Spinal cord (tissue), 10 donors: Measurements from ENCODE around the gene RHOH. TPM values are rescaled to one million over a fixed set of nuclear protein-coding genes. Genes with fewer than 3 reads are reported as not detected.

Experiments used
- DNase-seq, 6 donors: peaks; one replicate each; pipeline versions ENCODE4 v3.0.0 to v3.0.0-alpha.2; 2013 to 2015; ENCODE audit warnings: low spot score in 6 of 6, low read depth in 4 of 6
- H3K27ac ChIP-seq: one replicate; pipeline ENCODE4 v1.5.1; 2013; ENCODE audit warnings: low read depth, low read length, control low read depth
- H3K27me3 ChIP-seq: one replicate; pipeline ENCODE4 v1.6.1; 2013; ENCODE audit warnings: low read length; ENCODE audit not compliant: control insufficient read depth, insufficient read depth
- H3K36me3 ChIP-seq: one replicate; pipeline ENCODE4 v1.6.1; 2013; ENCODE audit warnings: low read length; ENCODE audit not compliant: control insufficient read depth, insufficient read depth
- H3K4me1 ChIP-seq: one replicate; pipeline ENCODE4 v1.6.1; 2013; ENCODE audit warnings: low read length; ENCODE audit not compliant: control insufficient read depth, insufficient read depth
- H3K4me3 ChIP-seq: one replicate; pipeline ENCODE4 v1.5.1; 2013; ENCODE audit warnings: low read depth, low read length, control low read depth
- H3K9me3 ChIP-seq: one replicate; pipeline ENCODE4 v1.6.1; 2013; ENCODE audit warnings: low read length; ENCODE audit not compliant: control insufficient read depth, insufficient read depth
- WGBS: methylation state at CpG from one replicate; pipeline ENCODE4 v1.1.5; 2013; ENCODE audit warnings: missing lambda C conversion rate; ENCODE audit not compliant: insufficient coverage; 5-methylcytosine and 5-hydroxymethylcytosine counted together
- polyA plus RNA-seq, 2 donors: library from polyadenylated mRNA; unstranded; fragments of 120-200 nt; gene quantifications; one replicate each; pipeline ENCODE4 v1.2.1, GENCODE V29; 2013; ENCODE audit not compliant: insufficient read length in 2 of 2
- total RNA-seq, 2 donors: library from RNA; depleted of rRNA in 1 of 2; stranded (reverse); fragments of 120-200 nt in 1 of 2; fragments of >200 nt in 1 of 2; gene quantifications; one replicate each; pipeline versions ENCODE4 v1.2.3 to v1.2.4, GENCODE V29; 2013 to 2014
- donor health status: healthy.

RHOH gene
- total and polyA plus RNA-seq, 4 donors = 1.1 to 3.1 (median 1.5) TPM

DNA sequence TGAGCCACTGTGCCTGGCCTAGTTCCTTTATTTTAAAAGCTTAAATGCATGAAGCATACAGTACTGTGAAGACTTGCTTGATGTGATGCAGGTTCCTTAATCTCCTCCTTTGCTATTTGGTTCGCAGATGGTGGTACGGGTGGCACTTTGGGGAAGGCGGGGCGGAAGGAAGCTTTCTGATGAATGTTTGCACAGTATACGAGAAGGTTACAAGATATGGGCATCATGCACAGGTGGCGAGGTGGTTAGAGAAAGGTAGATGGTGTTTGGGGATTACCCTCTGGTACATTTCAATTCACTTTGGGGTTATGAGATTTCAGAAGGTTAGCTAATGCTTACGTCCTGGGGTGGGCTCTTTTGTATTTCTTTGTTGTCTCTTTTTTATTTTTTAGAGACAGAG, 17.2 kb downstream of the RHOH start:
- Histone ChIP-seq H3K4me1 (no peaks in the 10 kb centered on the region), H3K36me3 (no peaks in the 10 kb centered on the region), H3K4me3 (no peak overlapping the region), H3K27ac (no peak overlapping the region), H3K9me3 (no peaks in the 10 kb centered on the region), H3K27me3 (no peaks in the 10 kb centered on the region)
- DNase-seq = no peak
- WGBS = 98% methylated on average over 5 of the region's 7 CpGs

DNA sequence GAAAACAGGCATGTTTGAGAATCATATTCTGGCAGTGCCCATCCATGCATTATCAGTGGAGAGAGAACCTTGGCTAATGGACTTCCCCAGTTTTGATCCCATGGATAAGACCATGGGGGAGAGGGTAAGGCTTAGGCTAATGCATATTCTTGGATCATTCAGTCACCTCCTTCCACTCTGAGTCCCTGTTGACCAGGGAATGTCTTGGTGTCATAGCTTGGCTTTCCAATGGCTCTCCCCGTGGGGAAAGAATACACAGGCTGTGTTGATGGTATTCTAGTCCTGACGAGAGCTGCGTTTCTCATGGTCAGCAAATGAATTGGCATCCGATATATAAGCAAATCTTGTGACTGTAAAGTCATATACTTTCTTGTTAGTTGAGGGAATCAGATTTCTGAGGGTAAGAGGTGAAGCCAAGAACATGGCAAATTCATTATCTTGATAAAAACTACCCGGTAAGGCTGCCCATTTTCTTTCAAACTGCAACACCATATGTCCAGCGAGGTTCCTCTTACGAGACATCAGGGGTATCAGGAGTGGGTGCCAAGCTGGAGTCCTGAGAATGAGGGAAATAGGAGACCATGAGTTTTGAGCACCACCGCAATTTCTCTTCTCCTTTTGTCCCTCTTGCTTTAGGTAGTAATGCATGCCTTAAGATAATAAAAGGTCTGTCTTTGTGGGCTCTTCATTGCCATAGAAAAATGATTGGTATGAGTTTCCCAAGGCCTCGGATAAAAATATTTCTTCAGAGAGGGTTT, 18.0 kb downstream of the RHOH start:
- Histone ChIP-seq H3K36me3 (no peaks in the 10 kb centered on the region), H3K27ac (no peak overlapping the region), H3K9me3 (no peaks in the 10 kb centered on the region), H3K4me3 (no peak overlapping the region), H3K4me1 (no peaks in the 10 kb centered on the region), H3K27me3 (no peaks in the 10 kb centered on the region)
- 100% methylated on average over 4 of the region's 9 CpGs for WGBS
- no peak for DNase-seq

DNA sequence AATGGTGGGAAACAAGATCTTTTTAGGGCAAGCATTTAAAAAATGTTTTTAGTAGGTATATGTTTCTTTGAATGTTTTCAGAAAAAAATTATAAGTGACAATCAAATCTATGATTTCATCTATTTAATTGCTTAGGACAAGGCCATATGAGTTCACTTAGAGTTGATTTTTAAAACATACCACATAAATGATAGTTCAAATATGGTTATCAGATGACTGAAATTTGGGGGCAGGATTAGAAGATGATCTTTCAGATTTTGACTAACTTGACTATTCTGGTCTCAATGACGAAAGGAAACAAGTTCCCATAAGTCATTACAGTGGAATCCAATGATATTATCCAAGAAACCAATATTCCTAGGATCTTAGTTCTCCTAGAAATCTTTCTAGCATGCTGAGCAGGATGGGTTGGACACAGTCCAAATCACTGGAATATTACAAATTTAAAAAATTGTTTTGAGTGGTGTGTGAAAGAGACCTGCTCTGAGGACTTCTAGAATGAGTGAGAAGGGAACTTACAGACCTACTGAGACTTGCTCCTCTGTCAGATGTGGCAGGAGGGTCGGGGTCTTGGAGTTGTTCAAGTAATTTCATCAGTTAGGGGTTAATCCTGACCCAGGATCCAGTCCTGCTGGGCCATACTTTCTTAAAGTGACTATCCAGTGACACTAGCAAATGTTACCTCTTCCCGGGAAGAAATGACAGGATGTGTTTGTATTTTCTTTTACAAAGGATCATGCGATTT, 20.0 kb downstream of the RHOH start:
- H3K4me3 ChIP-seq = no peak overlapping the region
- no peak for DNase-seq
- H3K27ac ChIP-seq = no peak overlapping the region
- H3K27me3 ChIP-seq = no peaks in the 10 kb centered on the region
- H3K4me1 ChIP-seq = no peaks in the 10 kb centered on the region
- 60% methylated on average over 1 of the region's 4 CpGs for WGBS
- H3K36me3 ChIP-seq = no peaks in the 10 kb centered on the region
- H3K9me3 ChIP-seq = no peaks in the 10 kb centered on the region

DNA sequence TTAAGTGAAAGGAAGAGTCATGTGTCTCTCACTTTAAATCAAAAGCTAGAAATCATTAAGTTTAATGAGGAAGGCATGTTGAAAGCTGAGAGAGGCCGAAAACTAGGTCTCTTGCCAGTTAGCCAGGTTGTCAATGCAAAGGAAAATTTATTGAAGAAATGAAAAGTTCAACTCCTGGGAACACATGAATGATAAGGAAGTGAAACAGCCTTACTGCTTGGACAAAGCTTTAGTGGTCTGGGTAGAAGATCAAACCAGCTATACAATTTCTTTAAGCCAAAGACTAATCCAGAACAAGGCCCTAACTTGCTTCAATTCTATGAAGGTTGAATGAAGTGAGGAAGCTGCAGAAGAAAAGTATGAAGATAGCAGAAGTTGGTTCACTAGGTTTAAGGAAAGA, 24.9 kb downstream of the RHOH start:
- no peak for DNase-seq
- 100% methylated on average over 1 of the region's 1 CpG for WGBS
- H3K27me3 ChIP-seq = no peaks in the 10 kb centered on the region
- H3K4me3 ChIP-seq = no peak overlapping the region
- H3K9me3 ChIP-seq = no peaks in the 10 kb centered on the region
- no peak overlapping the region for H3K27ac ChIP-seq
- no peaks in the 10 kb centered on the region for H3K36me3 ChIP-seq
- H3K4me1 ChIP-seq = no peaks in the 10 kb centered on the region

DNA sequence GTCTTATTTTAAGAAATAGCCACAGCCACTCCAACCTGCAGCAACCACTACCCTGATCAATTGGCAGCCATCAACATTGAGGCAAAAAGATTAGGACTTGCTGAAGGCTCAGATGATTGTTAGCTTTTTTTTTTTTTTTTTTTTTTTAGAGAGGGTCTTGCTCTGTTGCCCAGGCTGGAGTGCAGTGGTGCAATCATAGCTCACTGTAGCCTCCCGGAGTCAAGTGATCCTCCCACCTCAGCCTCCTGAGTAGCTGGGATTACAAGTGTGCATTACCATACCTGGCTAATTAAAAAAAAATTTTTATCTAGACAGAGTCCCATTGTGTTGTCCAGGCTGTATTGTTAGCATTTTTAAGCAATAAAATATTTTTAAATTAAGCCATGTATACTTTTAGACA, 26.5 kb downstream of the RHOH start:
- no peak for DNase-seq
- WGBS = no CpG with 5 or more reads among the region's 1 CpG
- no peaks in the 10 kb centered on the region for H3K36me3 ChIP-seq

DNA sequence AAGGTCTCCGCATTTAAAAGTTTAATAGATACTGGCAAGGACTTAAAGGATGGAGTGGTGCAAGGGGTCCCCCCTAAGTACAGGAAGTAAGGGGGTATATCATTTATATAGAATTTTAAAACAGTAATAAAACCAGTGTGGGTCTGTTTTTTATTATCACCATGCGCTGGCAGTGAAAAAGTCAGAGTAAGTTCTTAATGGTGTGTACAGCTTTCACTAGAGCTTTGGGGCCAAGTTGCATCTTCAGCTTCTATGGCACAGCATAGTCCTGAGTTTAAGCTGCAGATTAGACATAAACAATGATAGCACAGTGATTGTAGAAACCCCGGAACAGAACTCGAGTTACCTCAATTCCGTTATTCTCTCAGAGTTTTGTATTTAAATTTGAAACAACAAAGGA, 27.6 kb downstream of the RHOH start:
- H3K4me3 ChIP-seq = no peak overlapping the region
- no peak for DNase-seq
- H3K27ac ChIP-seq = no peak overlapping the region
- H3K9me3 ChIP-seq = no peaks in the 10 kb centered on the region
- H3K36me3 ChIP-seq = no peaks in the 10 kb centered on the region
- WGBS = 100% methylated on average over 1 of the region's 5 CpGs
- H3K27me3 ChIP-seq = no peaks in the 10 kb centered on the region
- no peaks in the 10 kb centered on the region for H3K4me1 ChIP-seq

More for the DNA sequence above, 26.5 kb downstream of the RHOH start:
- no peak overlapping the region for H3K27ac ChIP-seq
- no peaks in the 10 kb centered on the region for H3K9me3 ChIP-seq
- H3K4me3 ChIP-seq = no peak overlapping the region
- H3K27me3 ChIP-seq = no peaks in the 10 kb centered on the region
- H3K4me1 ChIP-seq = no peaks in the 10 kb centered on the region

DNA sequence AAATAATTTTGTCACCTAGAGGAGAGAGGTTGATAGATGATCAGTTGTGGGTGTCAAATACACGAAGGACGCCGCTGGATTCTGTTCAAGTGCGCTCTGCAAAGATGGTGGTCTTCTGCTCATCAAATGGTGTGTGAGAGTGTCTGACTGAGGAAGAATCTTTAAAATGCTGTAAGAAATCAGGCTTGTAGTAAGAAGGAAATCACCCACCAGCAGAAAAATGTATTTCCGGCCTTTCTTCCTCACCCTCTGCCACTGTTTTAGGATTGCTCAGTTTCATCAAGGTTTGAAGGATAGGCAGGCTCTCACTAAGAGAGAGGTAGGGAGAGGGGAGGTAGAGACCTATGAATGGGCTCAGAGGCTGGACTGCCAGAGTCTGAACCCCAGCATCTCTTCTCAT, 28.7 kb downstream of the RHOH start:
- DNase-seq = no peak
- 88% methylated on average over 4 of the region's 5 CpGs for WGBS
- H3K4me3 ChIP-seq = no peak overlapping the region
- H3K27ac ChIP-seq = no peak overlapping the region
- no peaks in the 10 kb centered on the region for H3K27me3 ChIP-seq
- H3K4me1 ChIP-seq = no peaks in the 10 kb centered on the region
- no peaks in the 10 kb centered on the region for H3K9me3 ChIP-seq
- no peaks in the 10 kb centered on the region for H3K36me3 ChIP-seq

DNA sequence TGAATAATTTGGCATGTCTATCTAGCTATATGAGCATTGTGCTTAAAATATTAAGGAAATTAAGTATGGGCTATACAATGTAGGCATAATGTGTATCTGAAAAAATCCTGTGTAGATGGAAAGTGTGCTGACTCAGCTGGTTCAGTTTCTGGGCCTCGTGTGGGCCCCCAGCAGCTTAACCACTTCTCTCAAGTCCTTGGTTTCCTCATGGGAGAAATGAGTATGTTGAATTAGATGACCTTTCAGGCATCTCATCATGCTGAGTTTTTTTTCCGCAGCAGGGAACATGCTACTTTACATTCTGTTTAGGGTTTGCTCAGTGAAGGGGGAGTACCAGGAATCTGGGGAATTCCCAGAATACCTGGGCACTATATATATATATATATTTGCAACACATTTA, 30.5 kb downstream of the RHOH start:
- peak in 1 of 6 donors; percentile 37 for DNase-seq

DNA sequence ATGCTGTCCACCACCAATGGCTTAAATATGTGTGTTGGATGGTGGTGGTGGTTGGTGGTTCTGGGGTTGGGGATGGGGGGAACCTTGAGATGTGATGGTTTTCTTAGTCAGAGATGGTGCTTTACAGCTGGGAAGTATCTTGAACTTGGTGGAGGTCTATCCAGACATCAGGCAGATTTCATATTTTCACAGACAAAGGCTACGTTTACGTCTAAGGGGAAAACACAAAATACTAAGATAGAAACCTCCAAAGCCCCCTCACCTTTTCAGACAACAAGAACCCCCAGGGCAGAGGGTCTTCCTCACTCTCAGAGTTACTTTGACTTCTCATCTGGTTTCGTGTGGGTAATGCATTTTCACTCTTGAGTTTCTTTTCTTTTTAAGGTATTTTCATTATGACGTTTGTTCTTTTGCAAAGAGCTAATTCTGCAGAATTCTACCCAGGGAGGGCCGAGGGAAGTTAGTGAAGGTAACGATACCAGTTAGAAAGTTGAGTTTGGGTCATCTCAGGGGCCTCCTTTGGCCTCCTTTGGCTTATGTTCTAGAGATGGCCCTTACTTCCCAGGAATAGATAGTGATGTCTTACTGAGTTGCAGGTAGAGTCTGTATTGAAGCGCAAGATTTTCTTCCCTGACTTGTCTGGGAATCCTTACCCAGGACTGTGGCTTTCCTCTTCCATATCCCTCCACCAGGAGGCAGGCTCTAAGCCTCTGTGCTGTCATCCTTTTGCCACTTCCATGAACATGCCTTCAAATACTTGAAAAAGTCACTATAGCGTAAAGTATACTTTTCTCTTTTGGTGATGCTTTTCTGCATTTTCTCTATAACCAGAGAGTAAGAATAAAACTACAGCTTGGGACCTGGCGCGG, 31.9 kb downstream of the RHOH start:
- WGBS = 93% methylated on average over 3 of the region's 10 CpGs
- Histone ChIP-seq H3K27me3 (no peaks in the 10 kb centered on the region), H3K4me3 (no peak overlapping the region), H3K9me3 (no peaks in the 10 kb centered on the region), H3K4me1 (no peaks in the 10 kb centered on the region), H3K36me3 (no peaks in the 10 kb centered on the region), H3K27ac (no peak overlapping the region)
- DNase-seq = no peak

More for the DNA sequence above, 30.5 kb downstream of the RHOH start:
- Histone ChIP-seq H3K9me3 (no peaks in the 10 kb centered on the region), H3K36me3 (no peaks in the 10 kb centered on the region), H3K4me1 (no peaks in the 10 kb centered on the region), H3K4me3 (no peak overlapping the region), H3K27ac (no peak overlapping the region), H3K27me3 (no peaks in the 10 kb centered on the region)
- WGBS = no CpG with 5 or more reads among the region's 2 CpGs
